ENCODE data around the gene RARS1.

The RARS1 gene

DNA sequence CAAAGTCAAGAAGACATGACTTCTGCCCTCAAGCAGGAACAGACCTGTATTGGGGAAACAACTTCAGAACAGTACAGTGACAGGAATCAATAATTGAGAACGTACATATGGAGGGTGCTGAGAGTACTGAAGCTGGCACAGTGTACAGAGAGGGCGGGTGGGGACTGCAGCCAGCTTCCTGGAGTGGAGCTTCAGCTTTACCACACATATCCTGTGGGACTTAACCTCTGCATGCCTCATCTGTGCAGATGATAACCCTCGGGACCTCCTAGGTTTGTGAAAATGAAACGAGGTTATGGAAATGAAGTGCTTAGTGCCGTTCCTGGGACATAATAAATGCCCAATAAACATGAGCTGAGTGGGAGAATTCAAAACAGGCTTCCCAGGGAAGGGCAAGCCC is 22.1 kb upstream of the RARS1 start:
- no peaks in the 10 kb centered on the region for H3K27me3 ChIP-seq (ENCODE audit: control insufficient read depth, insufficient read depth, low read length)
- H3K36me3 ChIP-seq (ENCODE audit: control insufficient read depth, insufficient read depth, low read length): no peaks in the 10 kb centered on the region
- no peak overlapping the region for H3K9ac ChIP-seq (ENCODE audit: low read length)
- H3K4me1 ChIP-seq (ENCODE audit: control insufficient read depth, insufficient read depth, low read length): no peaks in the 10 kb centered on the region
- no peaks in the 10 kb centered on the region for H3K9me3 ChIP-seq (ENCODE audit: control insufficient read depth, low read length)
- no peak overlapping the region for H3K4me3 ChIP-seq (ENCODE audit: low read length)

GRCh38 chr5:168464641-168465040 is 21.6 kb upstream of the RARS1 start:
- Histone ChIP-seq H3K4me1 (ENCODE audit: control insufficient read depth, insufficient read depth, low read length) (no peaks in the 10 kb centered on the region), H3K27me3 (ENCODE audit: control insufficient read depth, insufficient read depth, low read length) (no peaks in the 10 kb centered on the region), H3K9ac (ENCODE audit: low read length) (no peak overlapping the region), H3K36me3 (ENCODE audit: control insufficient read depth, insufficient read depth, low read length) (no peaks in the 10 kb centered on the region), H3K9me3 (ENCODE audit: control insufficient read depth, low read length) (no peaks in the 10 kb centered on the region), H3K4me3 (ENCODE audit: low read length) (no peak overlapping the region)

GRCh38 chr5:168467755-168468330 is 18.4 kb upstream of the RARS1 start:
- Histone ChIP-seq H3K4me3 (ENCODE audit: low read length) (no peak overlapping the region), H3K36me3 (ENCODE audit: control insufficient read depth, insufficient read depth, low read length) (no peaks in the 10 kb centered on the region), H3K4me1 (ENCODE audit: control insufficient read depth, insufficient read depth, low read length) (no peaks in the 10 kb centered on the region), H3K9me3 (ENCODE audit: control insufficient read depth, low read length) (no peaks in the 10 kb centered on the region), H3K9ac (ENCODE audit: low read length) (no peak overlapping the region), H3K27me3 (ENCODE audit: control insufficient read depth, insufficient read depth, low read length) (no peaks in the 10 kb centered on the region)

DNA sequence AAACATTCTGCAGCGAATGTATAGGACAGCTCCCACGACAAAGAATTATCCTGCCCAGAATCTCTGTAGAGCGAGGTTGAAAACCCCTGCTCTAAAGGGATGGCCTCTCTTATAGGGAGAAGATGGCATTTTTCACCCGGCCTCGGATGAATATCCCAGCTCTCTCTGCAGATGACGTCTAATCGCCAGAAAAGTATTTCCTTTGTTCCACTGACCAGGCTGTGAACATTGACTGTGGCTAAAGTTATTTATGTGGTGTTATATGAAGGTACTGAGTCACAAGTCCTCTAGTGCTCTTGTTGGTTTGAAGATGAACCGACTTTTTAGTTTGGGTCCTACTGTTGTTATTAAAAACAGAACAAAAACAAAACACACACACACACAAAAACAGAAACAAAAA is 17.4 kb upstream of the RARS1 start:
- H3K27me3 ChIP-seq (ENCODE audit: control insufficient read depth, insufficient read depth, low read length): no peaks in the 10 kb centered on the region
- H3K9me3 ChIP-seq (ENCODE audit: control insufficient read depth, low read length): no peaks in the 10 kb centered on the region
- no peaks in the 10 kb centered on the region for H3K4me1 ChIP-seq (ENCODE audit: control insufficient read depth, insufficient read depth, low read length)
- H3K36me3 ChIP-seq (ENCODE audit: control insufficient read depth, insufficient read depth, low read length): no peaks in the 10 kb centered on the region
- H3K4me3 ChIP-seq (ENCODE audit: low read length): no peak overlapping the region
- no peak overlapping the region for H3K9ac ChIP-seq (ENCODE audit: low read length)

DNA sequence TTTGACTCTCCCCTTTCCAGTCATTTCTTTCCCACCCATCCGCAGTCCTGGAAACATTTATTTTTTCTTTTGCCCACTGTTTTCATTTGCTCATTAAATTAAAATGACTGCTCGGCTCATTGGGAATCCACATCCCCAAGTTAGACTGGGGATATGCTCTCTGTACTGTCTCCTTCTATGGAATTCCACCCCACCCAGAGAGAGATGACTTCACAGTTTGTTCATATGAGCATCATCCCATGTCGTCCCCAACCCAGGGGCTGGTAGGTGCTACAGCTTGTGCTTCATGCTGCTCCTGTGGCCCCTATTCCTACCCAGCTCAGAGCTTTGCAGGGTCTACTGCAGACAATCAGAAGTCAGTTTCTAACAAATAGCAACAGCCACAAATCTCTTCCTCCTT is 16.5 kb upstream of the RARS1 start:
- Histone ChIP-seq H3K36me3 (ENCODE audit: control insufficient read depth, insufficient read depth, low read length) (no peaks in the 10 kb centered on the region), H3K4me1 (ENCODE audit: control insufficient read depth, insufficient read depth, low read length) (no peaks in the 10 kb centered on the region), H3K27me3 (ENCODE audit: control insufficient read depth, insufficient read depth, low read length) (no peaks in the 10 kb centered on the region), H3K9ac (ENCODE audit: low read length) (no peak overlapping the region), H3K4me3 (ENCODE audit: low read length) (no peak overlapping the region), H3K9me3 (ENCODE audit: control insufficient read depth, low read length) (no peaks in the 10 kb centered on the region)

- Histone ChIP-seq H3K9ac (ENCODE audit: low read length) (no peak overlapping the region), H3K27me3 (ENCODE audit: control insufficient read depth, insufficient read depth, low read length) (no peaks in the 10 kb centered on the region), H3K9me3 (ENCODE audit: control insufficient read depth, low read length) (no peaks in the 10 kb centered on the region), H3K4me1 (ENCODE audit: control insufficient read depth, insufficient read depth, low read length) (no peaks in the 10 kb centered on the region), H3K36me3 (ENCODE audit: control insufficient read depth, insufficient read depth, low read length) (no peaks in the 10 kb centered on the region), H3K4me3 (ENCODE audit: low read length) (no peak overlapping the region)
Observed at GRCh38 chr5:168471785-168472184, 14.5 kb upstream of the RARS1 start.

DNA sequence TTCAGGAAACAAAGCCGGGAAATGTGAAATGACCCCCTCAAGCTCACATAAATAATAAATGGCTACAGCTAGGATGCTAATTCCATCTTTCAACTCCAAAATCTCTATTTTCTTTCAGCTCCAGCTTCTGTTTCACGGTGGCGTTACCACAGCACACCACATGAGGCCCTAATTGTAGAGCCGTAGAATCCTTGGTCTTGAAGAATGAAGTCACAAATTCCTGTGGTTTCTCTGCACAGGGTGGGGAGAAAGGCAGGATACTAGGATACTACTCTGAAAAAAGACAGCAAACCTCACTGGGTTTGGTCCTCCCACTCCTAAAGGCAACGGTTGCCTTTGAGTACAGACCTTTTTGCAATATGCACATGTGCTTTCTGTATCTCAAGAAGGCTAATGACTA is 13.9 kb upstream of the RARS1 start:
- Histone ChIP-seq H3K9ac (ENCODE audit: low read length) (no peak overlapping the region), H3K4me3 (ENCODE audit: low read length) (no peak overlapping the region), H3K9me3 (ENCODE audit: control insufficient read depth, low read length) (no peaks in the 10 kb centered on the region), H3K36me3 (ENCODE audit: control insufficient read depth, insufficient read depth, low read length) (no peaks in the 10 kb centered on the region), H3K4me1 (ENCODE audit: control insufficient read depth, insufficient read depth, low read length) (no peaks in the 10 kb centered on the region), H3K27me3 (ENCODE audit: control insufficient read depth, insufficient read depth, low read length) (no peaks in the 10 kb centered on the region)

GRCh38 chr5:168474319-168474718 is 12.0 kb upstream of the RARS1 start:
- Histone ChIP-seq H3K36me3 (ENCODE audit: control insufficient read depth, insufficient read depth, low read length) (no peaks in the 10 kb centered on the region), H3K4me3 (ENCODE audit: low read length) (no peak overlapping the region), H3K27me3 (ENCODE audit: control insufficient read depth, insufficient read depth, low read length) (no peaks in the 10 kb centered on the region), H3K9me3 (ENCODE audit: control insufficient read depth, low read length) (no peaks in the 10 kb centered on the region), H3K9ac (ENCODE audit: low read length) (no peak overlapping the region), H3K4me1 (ENCODE audit: control insufficient read depth, insufficient read depth, low read length) (no peaks in the 10 kb centered on the region)

GRCh38 chr5:168477060-168477459 is 9.2 kb upstream of the RARS1 start:
- Histone ChIP-seq H3K4me1 (ENCODE audit: control insufficient read depth, insufficient read depth, low read length) (no peaks in the 10 kb centered on the region), H3K9ac (ENCODE audit: low read length) (no peak overlapping the region), H3K4me3 (ENCODE audit: low read length) (no peak overlapping the region), H3K27me3 (ENCODE audit: control insufficient read depth, insufficient read depth, low read length) (no peaks in the 10 kb centered on the region), H3K36me3 (ENCODE audit: control insufficient read depth, insufficient read depth, low read length) (no peaks in the 10 kb centered on the region), H3K9me3 (ENCODE audit: control insufficient read depth, low read length) (no peaks in the 10 kb centered on the region)

- H3K4me3 ChIP-seq (ENCODE audit: low read length): no peak overlapping the region
- H3K4me1 ChIP-seq (ENCODE audit: control insufficient read depth, insufficient read depth, low read length): no peaks in the 10 kb centered on the region
- H3K9me3 ChIP-seq (ENCODE audit: control insufficient read depth, low read length): no peaks in the 10 kb centered on the region
- no peaks in the 10 kb centered on the region for H3K36me3 ChIP-seq (ENCODE audit: control insufficient read depth, insufficient read depth, low read length)
- H3K27me3 ChIP-seq (ENCODE audit: control insufficient read depth, insufficient read depth, low read length): no peaks in the 10 kb centered on the region
- H3K9ac ChIP-seq (ENCODE audit: low read length): no peak overlapping the region
Observed at GRCh38 chr5:168479166-168479565, 7.1 kb upstream of the RARS1 start.

GRCh38 chr5:168480601-168481000 is 5.7 kb upstream of the RARS1 start:
- Histone ChIP-seq H3K36me3 (ENCODE audit: control insufficient read depth, insufficient read depth, low read length) (no peaks in the 10 kb centered on the region), H3K27me3 (ENCODE audit: control insufficient read depth, insufficient read depth, low read length) (no peaks in the 10 kb centered on the region), H3K4me1 (ENCODE audit: control insufficient read depth, insufficient read depth, low read length) (no peaks in the 10 kb centered on the region), H3K9me3 (ENCODE audit: control insufficient read depth, low read length) (no peaks in the 10 kb centered on the region), H3K4me3 (ENCODE audit: low read length) (no peak overlapping the region), H3K9ac (ENCODE audit: low read length) (no peak overlapping the region)

DNA sequence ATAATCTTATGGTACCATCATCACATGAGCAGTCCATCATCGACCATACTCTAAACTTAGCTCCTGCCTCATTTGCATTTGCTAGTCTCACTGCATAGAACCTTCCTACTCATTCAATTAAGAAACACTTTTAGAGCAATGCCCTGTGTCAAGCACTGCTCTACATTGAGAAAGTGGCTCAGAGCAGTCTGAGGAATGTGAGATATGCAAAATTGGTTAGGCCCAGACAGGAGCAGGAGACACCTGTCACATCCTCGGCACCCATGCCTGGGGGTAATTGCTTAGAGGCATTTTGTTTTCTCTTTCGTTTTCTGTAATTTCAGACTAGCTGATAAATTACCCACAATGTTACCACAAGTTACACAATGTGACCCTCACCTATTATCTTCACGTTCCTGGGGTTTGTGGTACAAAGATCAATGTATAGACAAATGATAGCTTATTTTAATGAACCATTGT is 4.9 kb upstream of the RARS1 start:
- peaks cover 4% of the 10 kb centered on the region for H3K4me1 ChIP-seq (ENCODE audit: control insufficient read depth, insufficient read depth, low read length)
- no peaks in the 10 kb centered on the region for H3K36me3 ChIP-seq (ENCODE audit: control insufficient read depth, insufficient read depth, low read length)
- no peaks in the 10 kb centered on the region for H3K27me3 ChIP-seq (ENCODE audit: control insufficient read depth, insufficient read depth, low read length)
- H3K4me3 ChIP-seq (ENCODE audit: low read length): no peak overlapping the region
- H3K9me3 ChIP-seq (ENCODE audit: control insufficient read depth, low read length): no peaks in the 10 kb centered on the region
- H3K9ac ChIP-seq (ENCODE audit: low read length): no peak overlapping the region

GRCh38 chr5:168482361-168482760 is 3.9 kb upstream of the RARS1 start:
- H3K4me1 ChIP-seq (ENCODE audit: control insufficient read depth, insufficient read depth, low read length): peaks cover 5% of the 10 kb centered on the region
- H3K27me3 ChIP-seq (ENCODE audit: control insufficient read depth, insufficient read depth, low read length): no peaks in the 10 kb centered on the region
- no peak overlapping the region for H3K4me3 ChIP-seq (ENCODE audit: low read length)
- H3K9ac ChIP-seq (ENCODE audit: low read length): no peak overlapping the region
- no peaks in the 10 kb centered on the region for H3K9me3 ChIP-seq (ENCODE audit: control insufficient read depth, low read length)
- H3K36me3 ChIP-seq (ENCODE audit: control insufficient read depth, insufficient read depth, low read length): no peaks in the 10 kb centered on the region

Data from mucosa of stomach (tissue), 1 donor.